A549 treated with GW870086 at 1 μM for 4 hours (cell line): Measurements from ENCODE around the gene UBE2G1. TPM values are rescaled to one million over a fixed set of nuclear protein-coding genes. Genes with fewer than 3 reads are reported as not detected.

Experiments
- total RNA-seq: library from RNA; stranded (reverse); fragments of 200-300 nt; extraction: Qiagen RNA extraction; gene quantifications from 5 replicates; pipeline ENCODE4 v1.2.3, GENCODE V29; 2022; ENCODE audit warnings: low read depth

UBE2G1 gene, protein sequence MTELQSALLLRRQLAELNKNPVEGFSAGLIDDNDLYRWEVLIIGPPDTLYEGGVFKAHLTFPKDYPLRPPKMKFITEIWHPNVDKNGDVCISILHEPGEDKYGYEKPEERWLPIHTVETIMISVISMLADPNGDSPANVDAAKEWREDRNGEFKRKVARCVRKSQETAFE
- total RNA-seq: 76.5 to 93.7 TPM (median 87.3 TPM) in 5 replicates

DNA sequence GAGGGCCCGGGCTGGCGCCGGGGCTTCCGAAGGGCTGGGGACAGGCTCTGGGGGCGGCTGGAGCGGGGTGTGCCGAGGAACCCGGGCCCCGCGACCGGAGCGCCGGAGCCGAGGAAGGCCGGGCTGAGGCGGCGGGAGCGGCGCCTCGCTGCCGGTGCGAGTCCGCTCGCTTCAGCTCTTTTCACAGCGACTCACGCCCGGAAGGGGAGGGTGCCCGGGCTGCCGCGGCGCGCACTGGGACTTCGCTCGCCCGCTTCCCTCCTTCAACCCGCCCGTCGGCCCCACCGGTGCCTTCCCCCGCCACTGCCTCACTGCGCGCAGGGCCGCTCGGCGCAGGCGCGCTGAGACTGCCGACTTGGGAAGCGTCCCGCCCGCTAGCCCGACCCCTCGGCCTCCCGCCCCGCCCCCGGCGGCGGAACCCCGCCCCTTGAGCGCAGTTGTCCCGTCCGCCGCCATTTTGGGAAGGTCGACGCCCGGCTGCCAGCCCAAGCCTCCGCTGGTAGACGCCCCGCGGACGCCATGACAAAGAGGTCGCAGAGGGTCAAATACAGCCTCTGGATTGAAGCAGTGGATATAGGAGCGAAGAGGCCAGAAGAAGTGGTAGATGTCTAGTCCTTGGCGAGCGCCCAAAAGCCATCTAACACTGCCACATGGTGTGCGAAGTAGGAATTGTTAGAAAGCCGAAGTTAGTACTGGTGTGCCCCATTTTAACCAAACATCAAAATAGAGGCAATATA, at the start of gene UBE2G1:
Gene UBE2G1, minus strand, starts transcription at position 349 of the 737 bp plus-strand sequence. CDS start 359 bp downstream, outside the sequence.

DNA sequence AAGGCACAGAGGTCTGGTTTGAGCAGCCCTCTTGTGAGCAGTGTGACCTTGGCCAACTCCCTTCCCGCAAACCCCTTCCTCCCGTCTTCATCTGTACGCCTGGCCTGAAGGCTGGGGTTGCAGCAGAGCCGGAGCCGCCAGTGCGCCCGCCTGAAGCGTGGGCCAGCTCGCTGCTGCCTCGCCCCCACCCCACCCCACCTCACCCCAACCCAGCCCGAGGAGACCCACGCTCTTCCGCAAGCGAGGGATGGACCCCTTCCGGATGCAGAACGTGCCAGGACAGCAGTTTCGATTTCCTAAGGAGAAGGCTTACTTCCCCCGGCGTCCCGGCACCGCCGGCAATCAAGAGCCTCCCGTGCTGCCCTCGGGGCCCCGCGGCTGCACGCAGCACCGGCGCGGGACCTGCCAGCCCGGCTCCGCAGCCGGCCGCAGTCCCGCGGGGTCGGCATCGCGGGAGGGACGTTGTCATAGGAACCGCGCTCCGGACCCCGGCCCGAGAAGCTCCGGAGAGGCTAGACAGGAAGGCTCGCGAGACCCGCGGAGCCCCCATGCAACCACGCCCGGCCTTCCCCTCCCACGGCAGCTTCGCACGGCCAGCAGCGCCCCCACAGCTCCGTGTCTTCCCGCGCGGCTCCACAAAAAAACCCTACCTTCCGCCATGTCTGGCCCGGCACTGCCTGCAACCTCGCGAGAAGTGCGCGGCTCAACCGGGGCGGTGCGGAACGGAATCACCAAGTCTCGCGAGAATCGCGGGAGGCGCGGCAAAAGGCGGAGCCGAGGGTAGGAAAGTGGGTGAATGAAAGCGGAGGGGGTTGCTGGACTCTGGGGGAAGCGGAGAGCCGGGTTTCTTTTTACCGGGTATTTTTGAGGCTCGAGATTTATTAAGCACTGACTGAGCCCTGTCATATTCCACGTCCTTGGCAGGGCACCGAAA, 102.9 kb downstream of the UBE2G1 start, which contains the start of gene ANKFY1:
Gene ANKFY1, minus strand, starts transcription at position 698 of the 934 bp plus-strand sequence. Its CDS starts 38 bp downstream, at position 660.

Other genes starting within 250 kb of the UBE2G1 start
- 11.2 to 15.5 TPM (median 14.0 TPM) in 5 replicates for gene ZZEF1, start 223.6 kb downstream of the UBE2G1 start, total RNA-seq
- 15.9 to 21.3 TPM (median 19.4 TPM) in 5 replicates for gene CYB5D2, start 223.5 kb downstream of the UBE2G1 start, total RNA-seq
- gene ANKFY1, start 102.7 kb downstream of the UBE2G1 start, total RNA-seq: 26.0 to 34.7 TPM (median 30.4 TPM) in 5 replicates
- gene SPNS3, start 67.3 kb upstream of the UBE2G1 start, total RNA-seq: 0.12 TPM in 1 of 5 replicates, not detected in the others
- gene SPNS2, start 132.2 kb upstream of the UBE2G1 start, total RNA-seq: 10.8 to 21.8 TPM (median 16.4 TPM) in 5 replicates
- 88.6 to 111 TPM (median 104 TPM) in 5 replicates for gene MYBBP1A, start 188.7 kb upstream of the UBE2G1 start, total RNA-seq
- gene GGT6, start 193.9 kb upstream of the UBE2G1 start, total RNA-seq: not detected in 5 replicates
- 0.37 to 1.3 TPM (median 0.64 TPM) in 5 replicates for gene SMTNL2, start 217.9 kb upstream of the UBE2G1 start, total RNA-seq